ENCODE measurements around the gene NARS2.

NARS2 gene

GRCh38 chr11:78472382-78472781 is 102.3 kb downstream of the NARS2 start:
- Histone ChIP-seq H3K27me3 (replicated peaks; ENCODE audit: control insufficient read depth, insufficient read depth, low read length) (no peaks in the 10 kb centered on the region), H3K4me3 (replicated peaks; ENCODE audit: low read depth, low read length) (no peak overlapping the region), H3K36me3 (ENCODE audit: control insufficient read depth, insufficient read depth, low read length) (peaks cover 1% of the 10 kb centered on the region; the same call in 1 of the 2 replicates)
- no peak for TF ChIP-seq CTCF (IDR thresholded peaks at IDR 0.05; ENCODE audit: insufficient read depth, low read length, poor library complexity, severe bottlenecking)
- no peak for DNase-seq (ENCODE audit: extremely low read depth, insufficient read length)

DNA sequence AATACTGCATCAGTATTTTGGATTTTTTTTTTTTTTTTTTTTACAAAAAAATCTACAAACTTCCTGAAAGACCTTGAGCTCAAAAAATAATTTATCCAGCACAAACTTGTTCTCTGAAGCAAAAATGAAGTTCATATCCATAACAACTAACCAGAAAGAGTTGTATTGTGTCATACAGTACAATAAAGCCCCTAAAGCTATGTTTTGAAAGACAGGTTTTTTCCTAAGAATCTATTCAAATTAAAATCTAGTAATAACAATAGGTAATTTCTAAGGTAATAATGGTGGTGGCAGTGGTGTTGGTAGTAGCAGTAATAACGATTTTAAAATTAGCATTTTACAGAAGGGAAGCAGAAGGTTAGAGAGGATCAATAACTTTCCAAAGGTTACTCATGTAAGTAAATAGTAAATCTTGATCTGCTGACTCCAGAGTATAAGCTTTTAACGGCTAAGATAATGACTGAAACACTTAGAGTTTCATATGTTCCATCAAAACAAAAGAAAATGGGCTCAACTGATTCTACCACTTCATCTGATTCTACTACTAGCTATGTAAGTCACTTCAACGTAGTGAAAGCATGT is 103.7 kb downstream of the NARS2 start:
- Histone ChIP-seq H3K4me3 (replicated peaks; ENCODE audit: low read depth, low read length) (no peak overlapping the region), H3K36me3 (ENCODE audit: control insufficient read depth, insufficient read depth, low read length) (no peaks in the 10 kb centered on the region; the same call in 1 of the 2 replicates), H3K27me3 (replicated peaks; ENCODE audit: control insufficient read depth, insufficient read depth, low read length) (no peaks in the 10 kb centered on the region)
- DNase-seq (ENCODE audit: extremely low read depth, insufficient read length): no peak
- no peak for TF ChIP-seq CTCF (IDR thresholded peaks at IDR 0.05; ENCODE audit: insufficient read depth, low read length, poor library complexity, severe bottlenecking)

DNA sequence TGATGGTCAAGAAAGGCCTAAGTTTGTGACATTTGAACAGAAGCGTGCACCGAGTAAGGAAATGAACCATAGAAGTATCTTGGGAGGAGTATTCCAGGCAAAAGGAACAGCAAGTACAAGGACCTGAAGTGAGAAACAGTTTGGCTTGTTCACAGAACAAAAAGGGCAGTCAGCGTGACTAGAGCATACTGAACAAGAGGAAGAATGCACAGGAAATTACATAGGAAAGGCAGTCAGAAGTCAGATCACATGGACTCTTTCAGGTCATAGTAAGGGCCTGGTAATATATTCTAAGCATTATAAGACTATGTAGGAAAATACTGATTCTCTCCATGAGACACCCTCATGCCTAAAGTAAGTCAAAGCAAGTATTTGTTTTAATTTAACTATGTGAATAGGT is 104.8 kb downstream of the NARS2 start:
- no peak for TF ChIP-seq CTCF (IDR thresholded peaks at IDR 0.05; ENCODE audit: insufficient read depth, low read length, poor library complexity, severe bottlenecking)
- Histone ChIP-seq H3K4me3 (replicated peaks; ENCODE audit: low read depth, low read length) (no peak overlapping the region), H3K27me3 (replicated peaks; ENCODE audit: control insufficient read depth, insufficient read depth, low read length) (no peaks in the 10 kb centered on the region), H3K36me3 (ENCODE audit: control insufficient read depth, insufficient read depth, low read length) (no peaks in the 10 kb centered on the region)
- DNase-seq (ENCODE audit: extremely low read depth, insufficient read length): no peak

GRCh38 chr11:78467931-78468330 is 106.7 kb downstream of the NARS2 start:
- no peak for TF ChIP-seq CTCF (IDR thresholded peaks at IDR 0.05; ENCODE audit: insufficient read depth, low read length, poor library complexity, severe bottlenecking)
- no peak for DNase-seq (ENCODE audit: extremely low read depth, insufficient read length)

GRCh38 chr11:78467370-78467769 is 107.3 kb downstream of the NARS2 start:
- H3K4me3 ChIP-seq (replicated peaks; ENCODE audit: low read depth, low read length): no peak overlapping the region
- TF ChIP-seq CTCF (IDR thresholded peaks at IDR 0.05; ENCODE audit: insufficient read depth, low read length, poor library complexity, severe bottlenecking): no peak
- no peaks in the 10 kb centered on the region for H3K27me3 ChIP-seq (replicated peaks; ENCODE audit: control insufficient read depth, insufficient read depth, low read length)
- DNase-seq (ENCODE audit: extremely low read depth, insufficient read length): no peak
- H3K36me3 ChIP-seq (ENCODE audit: control insufficient read depth, insufficient read depth, low read length): no peaks in the 10 kb centered on the region; the same call in 1 of the 2 replicates

More at GRCh38 chr11:78467931-78468330, 106.7 kb downstream of the NARS2 start:
- H3K27me3 ChIP-seq (replicated peaks; ENCODE audit: control insufficient read depth, insufficient read depth, low read length): no peaks in the 10 kb centered on the region
- H3K4me3 ChIP-seq (replicated peaks; ENCODE audit: low read depth, low read length): no peak overlapping the region
- H3K36me3 ChIP-seq (ENCODE audit: control insufficient read depth, insufficient read depth, low read length): no peaks in the 10 kb centered on the region; the same call in 1 of the 2 replicates
